ENCODE data around the gene SREK1. TPM values are rescaled to one million over a fixed set of nuclear protein-coding genes. Genes with fewer than 3 reads are reported as not detected.
"Not testable (repeated sequence)": the region's sequence is repeated elsewhere in the genome, so short reads cannot be mapped to it uniquely, and the experiment has no call there.

The SREK1 gene
- total RNA-seq, 1 experiment from 2014 or later: 59.6 TPM

GRCh38 chr5:66222455-66222854 lies 78.4 kb downstream of the SREK1 start:
- Histone ChIP-seq H3K4me1 (ENCODE audit: insufficient read depth, low read length) (no peaks in the 10 kb centered on the region), H3K27ac (ENCODE audit: insufficient read length, low read depth, low read length) (no peak overlapping the region), H2BK15ac (ENCODE audit: low read depth, low read length) (no peak overlapping the region), H3T11ph (ENCODE audit: low read length) (no peak overlapping the region), H4K91ac (ENCODE audit: insufficient read length, low read depth, low read length) (no peak overlapping the region), H2AFZ (ENCODE audit: low read length) (no peak overlapping the region), H3K9me3 (ENCODE audit: control insufficient read depth, low read depth, low read length) (no peaks in the 10 kb centered on the region), H3K18ac (ENCODE audit: insufficient read length, low read depth, low read length) (no peak overlapping the region), H3K14ac (ENCODE audit: insufficient read depth, low read length) (no peak overlapping the region), H3K27me3 (ENCODE audit: insufficient read depth, low read length) (no peaks in the 10 kb centered on the region), H4K20me1 (ENCODE audit: control insufficient read depth, insufficient read depth, insufficient read length) (no peaks in the 10 kb centered on the region), H2BK120ac (ENCODE audit: low read depth, low read length, poor library complexity, severe bottlenecking) (no peak overlapping the region), H3K79me1 (ENCODE audit: insufficient read depth, low read depth, low read length, poor library complexity, severe bottlenecking) (no peaks in the 10 kb centered on the region), H2AK5ac (ENCODE audit: insufficient read length, low read length) (no peak overlapping the region), H4K5ac (ENCODE audit: insufficient read length, low read depth, low read length) (no peak overlapping the region), H3K9ac (ENCODE audit: extremely low read depth, insufficient read length, low read length) (no peak overlapping the region), H3K23ac (ENCODE audit: insufficient read length, low read depth, low read length) (no peak overlapping the region), H2BK12ac (ENCODE audit: insufficient read length, low read depth, low read length) (no peak overlapping the region), H3K79me2 (ENCODE audit: insufficient read depth, low read length) (no peaks in the 10 kb centered on the region), H3K4ac (ENCODE audit: low read depth, low read length) (no peak overlapping the region), H3K4me2 (ENCODE audit: insufficient read depth, insufficient read length, low read length) (no peak overlapping the region), H3K23me2 (ENCODE audit: insufficient read length, low read depth, low read length, poor library complexity, severe bottlenecking) (no peaks in the 10 kb centered on the region), H3K56ac (ENCODE audit: insufficient read length, low read depth, low read length) (no peak overlapping the region), H2BK5ac (ENCODE audit: insufficient read length, low read length) (no peak overlapping the region), H4K8ac (replicated peaks; ENCODE audit: insufficient read length, low read depth, low read length) (no peak overlapping the region), H2BK20ac (ENCODE audit: low read depth, low read length, poor library complexity, severe bottlenecking) (no peak overlapping the region)
- Mint-ChIP-seq H3K4me1 (peaks cover 2 to 7% of the 10 kb centered on the region in 2 experiments; a peak in 3 of 4 replicates), H3K27me3 (ENCODE audit: low read depth) (peaks cover 4% of the 10 kb centered on the region), H3K27ac (no peak overlapping the region), H3K36me3 (ENCODE audit: insufficient read depth in 1 of 3, low read depth in 3 of 3) (peaks cover 0 to 6% (median 0%) of the 10 kb centered on the region in 3 experiments; a peak in 3 of 7 replicates), H3K9me3 (peaks cover 3 to 12% of the 10 kb centered on the region in 2 experiments), H3K4me3 (no peak overlapping the region)
- TF ChIP-seq CTCF (conservative IDR thresholded peaks at IDR 0.05): no peak
- DNase-seq: no peak
- no CpG with 5 or more reads among the region's 5 CpGs for WGBS (ENCODE audit: extremely low coverage, insufficient read length, low lambda C conversion rate)

- H3K27ac ChIP-seq (ENCODE audit: insufficient read length, low read depth, low read length); DNase-seq; H3K23me2 ChIP-seq (ENCODE audit: insufficient read length, low read depth, low read length, poor library complexity, severe bottlenecking); H3K27me3 Mint-ChIP-seq (ENCODE audit: low read depth); H3K9me3 ChIP-seq (ENCODE audit: control insufficient read depth, low read depth, low read length); H2BK20ac ChIP-seq (ENCODE audit: low read depth, low read length, poor library complexity, severe bottlenecking); H3K79me2 ChIP-seq (ENCODE audit: insufficient read depth, low read length); H2BK15ac ChIP-seq (ENCODE audit: low read depth, low read length); H3K56ac ChIP-seq (ENCODE audit: insufficient read length, low read depth, low read length); H3K4me1 ChIP-seq (ENCODE audit: insufficient read depth, low read length); H3K18ac ChIP-seq (ENCODE audit: insufficient read length, low read depth, low read length); H2BK5ac ChIP-seq (ENCODE audit: insufficient read length, low read length); H2BK12ac ChIP-seq (ENCODE audit: insufficient read length, low read depth, low read length); H3K4ac ChIP-seq (ENCODE audit: low read depth, low read length); H2BK120ac ChIP-seq (ENCODE audit: low read depth, low read length, poor library complexity, severe bottlenecking); H3K27me3 ChIP-seq (ENCODE audit: insufficient read depth, low read length); H3K4me2 ChIP-seq (ENCODE audit: insufficient read depth, insufficient read length, low read length); H3K9ac ChIP-seq (ENCODE audit: extremely low read depth, insufficient read length, low read length); H3K4me3 Mint-ChIP-seq; H3K4me1 Mint-ChIP-seq; H3K79me1 ChIP-seq (ENCODE audit: insufficient read depth, low read depth, low read length, poor library complexity, severe bottlenecking); H3K14ac ChIP-seq (ENCODE audit: insufficient read depth, low read length); H3K36me3 Mint-ChIP-seq (ENCODE audit: insufficient read depth in 1 of 3, low read depth in 3 of 3); H4K5ac ChIP-seq (ENCODE audit: insufficient read length, low read depth, low read length); H4K20me1 ChIP-seq (ENCODE audit: control insufficient read depth, insufficient read depth, insufficient read length); H4K91ac ChIP-seq (ENCODE audit: insufficient read length, low read depth, low read length); H2AFZ ChIP-seq (ENCODE audit: low read length); H3K27ac Mint-ChIP-seq; H4K8ac ChIP-seq (replicated peaks; ENCODE audit: insufficient read length, low read depth, low read length); H3K23ac ChIP-seq (ENCODE audit: insufficient read length, low read depth, low read length); H2AK5ac ChIP-seq (ENCODE audit: insufficient read length, low read length); H3T11ph ChIP-seq (ENCODE audit: low read length): not testable (repeated sequence)
- H3K9me3 Mint-ChIP-seq: peaks cover 3 to 12% of the 10 kb centered on the region in 2 experiments
- WGBS (ENCODE audit: extremely low coverage, insufficient read length, low lambda C conversion rate): no CpG with 5 or more reads among the region's 4 CpGs
These were observed 78.8 kb downstream of the SREK1 start for GRCh38 chr5:66222896-66223295.
